ENCODE measurements around the gene BUB3.

GRCh38 chr10:123154092-123154710 is at the start of gene BUB3:
- TF ChIP-seq CTCF (conservative IDR thresholded peaks at IDR 0.05; ENCODE audit: low read depth, low read length): no peak
- peak; percentile 98 for TF ChIP-seq USF2 (IDR thresholded peaks at IDR 0.05; ENCODE audit: low read depth, low read length)
- peak; percentile 94 for TF ChIP-seq POLR2A (IDR thresholded peaks at IDR 0.05; ENCODE audit: low read depth, low read length)
- no peak for TF ChIP-seq CEBPB (IDR thresholded peaks at IDR 0.05; ENCODE audit: low read depth, low read length)
- no peak; the same call in 1 of the 2 replicates for TF ChIP-seq BHLHE40 (IDR thresholded peaks at IDR 0.05; ENCODE audit: low read depth, low read length)
- no peak for TF ChIP-seq CHD1 (IDR thresholded peaks at IDR 0.05; ENCODE audit: low read depth, low read length)
- no peak for TF ChIP-seq SMC3 (IDR thresholded peaks at IDR 0.05; ENCODE audit: low read depth, low read length)
- TF ChIP-seq RFX5 (IDR thresholded peaks at IDR 0.05; ENCODE audit: low read depth, low read length): no peak
- no peak for TF ChIP-seq RAD21 (IDR thresholded peaks at IDR 0.05; ENCODE audit: low read length)
- no peak for TF ChIP-seq RCOR1 (IDR thresholded peaks at IDR 0.05; ENCODE audit: insufficient replicate concordance, low read length)

Measured in IMR-90 (cell line).